Spinal cord (tissue), 10 donors: Measurements from ENCODE around the gene NANOS2. TPM values are rescaled to one million over a fixed set of nuclear protein-coding genes. Genes with fewer than 3 reads are reported as not detected.
A peak's percentile ranks its signal among the peaks of the same experiment; 100 is the strongest.
"Not testable (repeated sequence)": the region's sequence is repeated elsewhere in the genome, so short reads cannot be mapped to it uniquely, and the experiment has no call there.

ENCODE experiments used
- DNase-seq, 6 donors: peaks; one replicate each; pipeline versions ENCODE4 v3.0.0 to v3.0.0-alpha.2; 2013 to 2015; ENCODE audit warnings: low spot score in 6 of 6, low read depth in 4 of 6
- H3K27ac ChIP-seq: one replicate; pipeline ENCODE4 v1.5.1; 2013; ENCODE audit warnings: low read depth, low read length, control low read depth
- H3K27me3 ChIP-seq: one replicate; pipeline ENCODE4 v1.6.1; 2013; ENCODE audit warnings: low read length; ENCODE audit not compliant: control insufficient read depth, insufficient read depth
- H3K36me3 ChIP-seq: one replicate; pipeline ENCODE4 v1.6.1; 2013; ENCODE audit warnings: low read length; ENCODE audit not compliant: control insufficient read depth, insufficient read depth
- H3K4me1 ChIP-seq: one replicate; pipeline ENCODE4 v1.6.1; 2013; ENCODE audit warnings: low read length; ENCODE audit not compliant: control insufficient read depth, insufficient read depth
- H3K4me3 ChIP-seq: one replicate; pipeline ENCODE4 v1.5.1; 2013; ENCODE audit warnings: low read depth, low read length, control low read depth
- H3K9me3 ChIP-seq: one replicate; pipeline ENCODE4 v1.6.1; 2013; ENCODE audit warnings: low read length; ENCODE audit not compliant: control insufficient read depth, insufficient read depth
- WGBS: methylation state at CpG from one replicate; pipeline ENCODE4 v1.1.5; 2013; ENCODE audit warnings: missing lambda C conversion rate; ENCODE audit not compliant: insufficient coverage; 5-methylcytosine and 5-hydroxymethylcytosine counted together
- polyA plus RNA-seq, 2 donors: library from polyadenylated mRNA; unstranded; fragments of 120-200 nt; gene quantifications; one replicate each; pipeline ENCODE4 v1.2.1, GENCODE V29; 2013; ENCODE audit not compliant: insufficient read length in 2 of 2
- total RNA-seq, 2 donors: library from RNA; depleted of rRNA in 1 of 2; stranded (reverse); fragments of 120-200 nt in 1 of 2; fragments of >200 nt in 1 of 2; gene quantifications; one replicate each; pipeline versions ENCODE4 v1.2.3 to v1.2.4, GENCODE V29; 2013 to 2014
- donor health status: healthy.

The NANOS2 gene
- total and polyA plus RNA-seq, 4 donors = 0.11 to 0.21 (median 0.15) TPM; not detected in 1

DNA sequence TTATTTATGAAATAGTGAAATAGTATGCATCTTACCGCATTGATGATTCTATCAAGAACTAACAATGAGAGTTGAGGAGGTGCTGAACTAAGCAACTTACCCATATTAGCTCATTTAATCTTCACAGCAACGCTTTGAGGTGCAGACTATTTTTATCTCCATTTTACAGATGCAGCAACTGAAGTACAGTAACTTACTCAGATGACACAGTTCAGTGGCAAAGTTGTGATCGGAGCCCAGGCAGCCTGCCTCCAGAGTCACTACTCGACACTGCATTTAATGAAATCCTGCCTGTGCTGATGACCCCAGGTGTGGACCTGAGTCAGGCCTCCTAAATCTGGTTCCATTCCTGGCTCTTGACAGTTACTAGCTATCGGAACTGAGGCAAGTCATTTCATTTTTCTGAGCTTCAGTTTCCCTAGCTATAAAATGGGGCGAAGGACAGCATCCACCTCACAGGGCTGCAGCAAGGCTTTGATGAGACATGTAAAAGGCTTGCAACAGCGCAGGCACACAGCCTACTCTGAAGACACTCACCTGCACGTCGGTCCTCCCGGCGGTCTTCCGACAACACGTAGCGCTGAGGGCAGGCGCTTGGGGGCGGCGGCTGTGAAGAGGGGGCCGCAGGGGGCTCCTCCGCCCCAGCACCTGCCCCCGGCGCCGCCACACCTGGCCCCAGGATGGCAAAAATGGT lies 13.7 kb downstream of the NANOS2 start:
- H3K4me1 ChIP-seq = peaks cover 24% of the 10 kb centered on the region
- no peak overlapping the region for H3K27ac ChIP-seq
- DNase-seq = no peak
- peaks cover 47% of the 10 kb centered on the region for H3K36me3 ChIP-seq
- H3K9me3 ChIP-seq = no peaks in the 10 kb centered on the region
- H3K4me3 ChIP-seq = peak overlapping the region; percentile 31
- H3K27me3 ChIP-seq = no peaks in the 10 kb centered on the region
- WGBS = 33% methylated on average over 21 of the region's 22 CpGs

- WGBS = 95% methylated on average over 3 of the region's 4 CpGs
- Histone ChIP-seq H3K9me3 (no peaks in the 10 kb centered on the region), H3K36me3 (peaks cover 55% of the 10 kb centered on the region), H3K4me3 (no peak overlapping the region), H3K4me1 (peaks cover 24% of the 10 kb centered on the region), H3K27me3 (no peaks in the 10 kb centered on the region), H3K27ac (no peak overlapping the region)
- no peak for DNase-seq
Measured at GRCh38 chr19:45899919-45900589, 14.5 kb downstream of the NANOS2 start.

- Histone ChIP-seq H3K27ac (no peak overlapping the region), H3K36me3 (peaks cover 63% of the 10 kb centered on the region), H3K4me3 (no peak overlapping the region), H3K4me1 (peaks cover 24% of the 10 kb centered on the region), H3K27me3 (no peaks in the 10 kb centered on the region), H3K9me3 (no peaks in the 10 kb centered on the region)
- no peak for DNase-seq
- WGBS = 100% methylated on average over 2 of the region's 7 CpGs
Measured at GRCh38 chr19:45899253-45899652, 15.3 kb downstream of the NANOS2 start.

DNA sequence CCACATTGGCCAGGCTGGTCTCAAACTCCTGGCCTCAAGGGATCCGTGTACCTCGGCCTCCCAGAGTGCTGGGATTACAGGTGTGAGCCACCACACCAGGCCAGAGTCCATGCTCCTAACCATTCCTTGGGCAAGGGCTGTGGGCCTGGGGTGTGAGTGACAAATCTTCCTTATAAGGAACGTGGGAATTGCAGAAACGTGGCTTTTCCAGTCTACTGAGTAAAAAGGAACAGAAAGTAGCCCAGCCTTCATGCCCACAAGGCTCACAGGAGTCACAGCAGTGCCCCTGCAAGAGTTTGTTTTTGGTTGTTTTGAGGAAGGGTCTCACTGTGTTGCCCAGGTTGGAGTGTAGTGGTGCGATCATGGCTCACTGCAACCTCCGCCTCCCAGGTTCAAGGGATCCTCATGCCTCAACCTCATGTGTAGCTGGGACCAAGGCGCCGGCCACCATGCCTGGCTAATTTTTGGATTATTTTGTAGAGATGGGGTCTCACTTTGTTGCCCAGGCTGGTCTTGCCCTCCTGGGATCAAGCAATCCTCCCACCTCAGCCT lies 17.2 kb downstream of the NANOS2 start:
- H3K36me3 ChIP-seq = peaks cover 70% of the 10 kb centered on the region
- no peak overlapping the region for H3K27ac ChIP-seq
- WGBS = 97% methylated on average over 4 of the region's 8 CpGs
- H3K27me3 ChIP-seq = no peaks in the 10 kb centered on the region
- no peak for DNase-seq
- no peaks in the 10 kb centered on the region for H3K9me3 ChIP-seq
- H3K4me1 ChIP-seq = peaks cover 15% of the 10 kb centered on the region
- no peak overlapping the region for H3K4me3 ChIP-seq

- H3K27ac ChIP-seq, H3K4me1 ChIP-seq: not testable (repeated sequence)
Measured at GRCh38 chr19:45895983-45896599, 18.5 kb downstream of the NANOS2 start.

DNA sequence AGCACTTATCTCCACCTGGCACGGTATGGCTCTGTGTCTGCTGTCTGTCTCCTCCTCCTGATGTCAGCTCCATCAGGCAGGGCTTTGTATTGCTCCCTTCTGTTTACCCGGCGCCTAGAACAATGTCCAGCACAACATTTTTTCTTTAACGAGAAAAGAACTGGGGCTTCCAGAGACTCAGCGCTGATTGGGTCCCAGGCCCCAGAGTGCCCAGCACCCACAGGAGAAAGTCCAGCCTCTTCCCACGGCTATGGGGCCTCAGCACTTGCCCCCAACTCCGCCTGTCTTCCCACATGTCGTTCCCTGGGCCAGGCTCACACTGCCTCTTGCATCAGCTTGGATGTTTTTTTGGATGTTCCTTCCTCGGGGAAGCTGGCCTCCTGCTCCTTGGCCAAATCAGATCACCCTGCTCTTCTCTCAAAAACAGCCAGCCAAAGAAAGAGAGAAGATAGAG lies 19.0 kb downstream of the NANOS2 start:
- Histone ChIP-seq H3K36me3 (peaks cover 79% of the 10 kb centered on the region), H3K4me1 (peaks cover 3% of the 10 kb centered on the region), H3K4me3 (no peak overlapping the region), H3K27ac (no peak overlapping the region), H3K27me3 (no peaks in the 10 kb centered on the region), H3K9me3 (no peaks in the 10 kb centered on the region)
- WGBS = 93% methylated on average over 6 of the region's 9 CpGs
- DNase-seq = no peak

More at GRCh38 chr19:45895983-45896599, 18.5 kb downstream of the NANOS2 start:
- 99% methylated on average over 8 of the region's 12 CpGs for whole genome bisulfite sequencing
- H3K9me3 ChIP-seq, DNase-seq, H3K27me3 ChIP-seq, H3K4me3 ChIP-seq: not testable (repeated sequence)
- peaks cover 78% of the 10 kb centered on the region for H3K36me3 ChIP-seq

DNA sequence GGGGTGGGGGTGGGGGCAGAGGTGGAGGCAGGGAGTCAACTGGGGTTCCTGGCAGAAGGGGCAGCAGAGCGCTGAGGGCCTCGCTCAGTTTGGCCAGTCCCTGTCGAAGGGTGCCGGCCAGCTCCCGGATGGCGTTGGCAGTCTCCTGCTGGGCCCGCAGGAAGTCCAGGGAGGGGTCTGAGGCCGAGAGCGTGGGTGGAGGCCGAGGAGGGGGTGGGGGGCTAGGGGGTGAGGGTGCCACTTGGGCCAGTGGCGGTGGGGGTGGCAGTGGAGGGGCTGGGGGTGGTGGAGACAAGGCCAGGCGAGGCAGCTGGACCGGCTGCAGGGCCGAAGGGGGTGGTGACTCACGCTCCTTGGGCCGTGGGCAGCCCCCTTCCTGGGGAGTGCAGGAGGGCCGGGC lies 23.7 kb downstream of the NANOS2 start:
- H3K27ac ChIP-seq = no peak overlapping the region
- H3K4me1 ChIP-seq = peaks cover 13% of the 10 kb centered on the region
- peaks cover 49% of the 10 kb centered on the region for H3K36me3 ChIP-seq
- DNase-seq = no peak
- H3K4me3 ChIP-seq = no peak overlapping the region
- 86% methylated on average over 9 of the region's 17 CpGs for WGBS
- H3K9me3 ChIP-seq = no peaks in the 10 kb centered on the region
- no peaks in the 10 kb centered on the region for H3K27me3 ChIP-seq

DNA sequence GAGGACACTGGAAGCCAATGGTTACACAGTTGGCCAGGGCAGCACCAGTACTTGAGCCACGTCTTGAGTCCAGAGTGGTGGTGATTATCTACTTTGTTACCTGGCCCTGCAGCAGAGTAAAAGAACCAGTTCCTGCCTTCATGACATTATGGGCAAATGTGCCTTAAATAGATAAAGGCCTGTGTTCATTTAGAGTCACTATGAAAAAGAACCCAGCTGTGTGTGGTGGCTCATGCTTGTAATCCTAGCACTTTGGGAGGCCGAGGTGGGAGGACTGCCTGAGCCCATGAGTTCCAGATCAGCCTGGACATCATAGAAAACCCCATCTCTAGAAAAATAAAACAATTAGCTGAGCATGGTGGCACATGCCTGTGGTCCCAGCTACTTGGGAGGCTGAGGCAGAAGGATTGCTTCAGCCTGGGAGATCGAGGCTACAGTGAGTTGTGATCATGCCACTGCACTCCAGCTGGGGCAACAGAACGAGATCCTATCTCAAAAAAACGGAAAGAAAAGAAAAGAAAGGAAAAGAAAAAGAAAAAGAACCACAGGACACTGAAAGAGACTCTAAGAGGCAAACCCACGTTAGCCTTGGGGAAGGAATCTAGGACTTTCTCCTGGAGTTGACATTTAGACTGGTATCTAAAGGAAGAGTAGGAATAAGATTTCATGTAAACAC lies 25.2 kb downstream of the NANOS2 start:
- peaks cover 22% of the 10 kb centered on the region for H3K4me1 ChIP-seq
- WGBS = 78% methylated on average over 3 of the region's 6 CpGs

GRCh38 chr19:45887200-45887710 lies 27.3 kb downstream of the NANOS2 start:
- H3K4me3 ChIP-seq = peak overlapping the region; percentile 86
- WGBS = 80% methylated on average over 1 of the region's 10 CpGs
- H3K27ac ChIP-seq = peak overlapping the region; percentile 91
- H3K27me3 ChIP-seq = no peaks in the 10 kb centered on the region
- H3K9me3 ChIP-seq = no peaks in the 10 kb centered on the region
- peaks cover 55% of the 10 kb centered on the region for H3K36me3 ChIP-seq
- peaks cover 42% of the 10 kb centered on the region for H3K4me1 ChIP-seq
- no peak for DNase-seq

More for the DNA sequence above, 25.2 kb downstream of the NANOS2 start:
- H3K36me3 ChIP-seq = peaks cover 43% of the 10 kb centered on the region
- no peak overlapping the region for H3K4me3 ChIP-seq
- H3K9me3 ChIP-seq = no peaks in the 10 kb centered on the region
- no peak for DNase-seq
- H3K27ac ChIP-seq = no peak overlapping the region
- no peaks in the 10 kb centered on the region for H3K27me3 ChIP-seq
